RWPE1 (cell line): ENCODE measurements around the gene MBOAT1.

Experiments
- CTCF ChIA-PET: fragments of 350-600 bp; sonication (Branson Sonifier 250); formaldehyde crosslinking; extraction: SDS; loops from one replicate; lab custom pipeline; 2021; lab: Yijun Ruan, JAX
- POLR2A ChIA-PET: fragments of 400-600 bp; formaldehyde crosslinking; extraction: SDS; loops from one replicate; lab custom pipeline; 2020; ENCODE audit warnings: antibody characterized with exemption; ENCODE audit not compliant: low non-redundant PET; lab: Yijun Ruan, JAX
- DNase-seq: peaks from one replicate; pipeline ENCODE4 v3.0.0; 2012; ENCODE audit warnings: low spot score
- H3K27ac ChIP-seq: fragments of 450-650 bp; 2 replicates; pipeline ENCODE4 v1.5.1; 2017
- CTCF ChIP-seq: fragments of 450-650 bp; conservative IDR thresholded peaks from 2 replicates; pipeline ENCODE4 v1.5.1; 2017; ENCODE audit warnings: low read depth, mild to moderate bottlenecking

Gene MBOAT1

GRCh38 chr6:20058912-20059311, 153.4 kb downstream of the MBOAT1 start:
- CTCF ChIA-PET: no interaction called here
- no peak for DNase-seq
- TF ChIP-seq CTCF: no peak

GRCh38 chr6:20058121-20058905, 154.0 kb downstream of the MBOAT1 start:
- ChIA-PET POLR2A (interaction anchor here (0.7 kb wide), 1 partner anchor 18 kb away, joined by 12 read pairs; no protein-coding TSS in a partner anchor), CTCF (interaction anchor here (0.6 kb wide), 1 partner anchor 1309 kb away, joined by 3 read pairs; no protein-coding TSS in a partner anchor)
- TF ChIP-seq CTCF: no peak
- no peak for DNase-seq
- no peak overlapping the region for H3K27ac ChIP-seq

More at GRCh38 chr6:20058912-20059311, 153.4 kb downstream of the MBOAT1 start:
- no peak overlapping the region for H3K27ac ChIP-seq
- POLR2A ChIA-PET: no interaction called here

GRCh38 chr6:20056350-20056992, 155.8 kb downstream of the MBOAT1 start:
- ChIA-PET CTCF (interaction anchor here (0.6 to 1.2 kb wide), 8 partner anchors 464 to 1528 kb away, joined by 3 to 9 read pairs (median 3); no protein-coding TSS in a partner anchor), POLR2A (no interaction called here)
- TF ChIP-seq CTCF: peak; percentile 59; the same call in 1 of the 2 replicates
- no peak overlapping the region for H3K27ac ChIP-seq
- DNase-seq: peak; percentile 38

GRCh38 chr6:20055916-20056315, 156.4 kb downstream of the MBOAT1 start:
- H3K27ac ChIP-seq: no peak overlapping the region
- TF ChIP-seq CTCF: no peak
- CTCF ChIA-PET: interaction anchor here (0.6 to 1.2 kb wide), 4 partner anchors 463 to 1527 kb away, joined by 3 to 9 read pairs (median 4); no protein-coding TSS in a partner anchor
- POLR2A ChIA-PET: no interaction called here
- no peak for DNase-seq
